GM13976 (cell line): ENCODE measurements around the gene AVEN.
"Not testable (repeated sequence)": the region's sequence is repeated elsewhere in the genome, so short reads cannot be mapped to it uniquely, and the experiment has no call there.

Experiments
- DNase-seq: peaks from one replicate; pipeline ENCODE4 v3.0.0; 2012; ENCODE audit warnings: low spot score
- CTCF ChIP-seq: IDR thresholded peaks from 2 replicates; pipeline ENCODE4 v1.5.1; 2012; ENCODE audit warnings: borderline replicate concordance, mild to moderate bottlenecking; ENCODE audit not compliant: insufficient read depth; ENCODE audit errors: extremely low read depth, missing control alignments, control extremely low read depth
- in situ Hi-C: fragments of 300-500 bp; cut with MboI; formaldehyde crosslinking; loops from one replicate; pipeline ENCODE4 v1.12.0; 2022; ENCODE audit warnings: low sequenced_read_pairs, mixed read lengths, inconsistent platforms; ENCODE audit not compliant: unreplicated experiment

Gene AVEN

GRCh38 chr15:34027606-34028005 is 11.4 kb downstream of the AVEN start:
- no peak for TF ChIP-seq CTCF
- in situ Hi-C loops, result no loop called here
- DNase-seq, result no peak

- TF ChIP-seq CTCF, result no peak
- DNase-seq, result no peak
- in situ Hi-C loops, result no loop called here
These were observed 13.8 kb downstream of the AVEN start for GRCh38 chr15:34025252-34025651.

- TF ChIP-seq CTCF, result no peak
- DNase-seq, result no peak
- in situ Hi-C loops, result no loop called here
These were observed 15.1 kb downstream of the AVEN start for GRCh38 chr15:34023907-34024306.

- in situ Hi-C loops, result no loop called here
- TF ChIP-seq CTCF, result no peak
- DNase-seq, result no peak
These were observed 19.5 kb downstream of the AVEN start for GRCh38 chr15:34019369-34019990.

- in situ Hi-C loops, DNase-seq: not testable (repeated sequence)
These were observed 20.3 kb downstream of the AVEN start for GRCh38 chr15:34018738-34019137.

GRCh38 chr15:34018021-34018645 is 20.9 kb downstream of the AVEN start:
- in situ Hi-C loops, result no loop called here

More at GRCh38 chr15:34018021-34018645, 20.9 kb downstream of the AVEN start:
- DNase-seq, result no peak
- no peak for TF ChIP-seq CTCF
